Measurements from ENCODE around the gene CARM1. TPM values are rescaled to one million over a fixed set of nuclear protein-coding genes. Genes with fewer than 3 reads are reported as not detected.
A peak's percentile ranks its signal among the peaks of the same experiment; 100 is the strongest.

CARM1 gene
- total and polyA plus RNA-seq, 2 of the 13 experiments (the other 11 are each of a cell fraction or from before 2014, with no cell fraction given) = 27.6 to 55.8 TPM

DNA sequence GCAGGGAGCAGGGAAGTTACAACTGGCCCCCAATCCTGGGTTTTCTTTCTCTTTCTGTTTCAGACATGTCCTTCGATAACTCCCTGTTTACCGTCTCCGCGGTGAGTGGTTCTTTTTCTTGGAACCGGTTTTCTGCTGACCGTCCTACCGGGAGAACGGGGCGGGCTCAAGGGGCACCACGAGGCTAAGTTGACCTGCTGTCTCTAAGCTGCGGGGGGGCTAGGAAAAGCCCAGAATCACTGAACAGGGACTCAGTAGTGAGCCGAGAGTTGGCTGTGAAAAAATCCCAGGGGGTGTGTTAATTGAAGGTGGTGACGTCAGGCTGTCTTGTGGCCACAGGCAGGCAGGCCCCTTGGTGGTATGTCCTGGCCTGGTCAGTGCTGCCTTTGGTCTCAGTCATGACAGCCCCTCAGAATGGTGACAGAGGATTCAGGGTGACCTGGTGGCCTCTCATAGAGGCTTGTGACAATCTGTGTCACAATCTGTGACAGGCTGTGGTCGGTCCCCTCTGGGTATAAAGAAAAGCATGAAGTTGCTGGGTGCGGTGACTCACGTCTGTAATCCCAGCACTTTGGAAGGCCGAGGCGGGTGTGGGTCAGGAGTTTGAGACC is 8.1 kb upstream of the CARM1 start:
- WGBS (ENCODE audit: low lambda C conversion rate) = 5% methylated on average over 16 of the region's 18 CpGs
- TF ChIP-seq ZNF777 (CRISPR knock-in tag; IDR thresholded peaks at IDR 0.05) (peak; percentile 42), SAP130 (CRISPR knock-in tag; IDR thresholded peaks at IDR 0.05; ENCODE audit: low read depth) (peak; percentile 29), HOXD1 (CRISPR knock-in tag; IDR thresholded peaks at IDR 0.05) (no peak), HOXA3 (CRISPR knock-in tag; IDR thresholded peaks at IDR 0.05) (peak; percentile 21; the same call in 1 of the 2 replicates), ZBTB8A (CRISPR knock-in tag; IDR thresholded peaks at IDR 0.05; ENCODE audit: borderline replicate concordance, low read depth) (no peak), MEF2D (CRISPR knock-in tag; IDR thresholded peaks at IDR 0.05) (0 out of 2 replicates have a peak, but pooled peaks have one; percentile 13), ZNF292 (CRISPR knock-in tag; IDR thresholded peaks at IDR 0.05; ENCODE audit: borderline replicate concordance, low read depth) (peak; percentile 35; the same call in 1 of the 2 replicates), CREM (IDR thresholded peaks at IDR 0.05) (0 out of 2 replicates have a peak, but pooled peaks have one; percentile 9), CREM (CRISPR knock-in tag; IDR thresholded peaks at IDR 0.05) (no peak), NFKB2 (CRISPR knock-in tag; IDR thresholded peaks at IDR 0.05; ENCODE audit: borderline replicate concordance) (peak; percentile 43; the same call in 1 of the 2 replicates), ZNF713 (CRISPR knock-in tag; IDR thresholded peaks at IDR 0.05) (no peak), NRL (CRISPR knock-in tag; IDR thresholded peaks at IDR 0.05; ENCODE audit: borderline replicate concordance) (peak; percentile 22; the same call in 1 of the 2 replicates), FOSL2 (CRISPR knock-in tag; IDR thresholded peaks at IDR 0.05) (peak; percentile 61), ZSCAN31 (CRISPR knock-in tag; IDR thresholded peaks at IDR 0.05; ENCODE audit: low read depth) (0 out of 2 replicates have a peak, but pooled peaks have one; percentile 29)
- TF ChIP-seq, protein P1, sequence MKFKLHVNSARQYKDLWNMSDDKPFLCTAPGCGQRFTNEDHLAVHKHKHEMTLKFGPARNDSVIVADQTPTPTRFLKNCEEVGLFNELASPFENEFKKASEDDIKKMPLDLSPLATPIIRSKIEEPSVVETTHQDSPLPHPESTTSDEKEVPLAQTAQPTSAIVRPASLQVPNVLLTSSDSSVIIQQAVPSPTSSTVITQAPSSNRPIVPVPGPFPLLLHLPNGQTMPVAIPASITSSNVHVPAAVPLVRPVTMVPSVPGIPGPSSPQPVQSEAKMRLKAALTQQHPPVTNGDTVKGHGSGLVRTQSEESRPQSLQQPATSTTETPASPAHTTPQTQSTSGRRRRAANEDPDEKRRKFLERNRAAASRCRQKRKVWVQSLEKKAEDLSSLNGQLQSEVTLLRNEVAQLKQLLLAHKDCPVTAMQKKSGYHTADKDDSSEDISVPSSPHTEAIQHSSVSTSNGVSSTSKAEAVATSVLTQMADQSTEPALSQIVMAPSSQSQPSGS (CRISPR knock-in tag; IDR thresholded peaks at IDR 0.05) = peak; percentile 43; the same call in 1 of the 2 replicates
- TF ChIP-seq, protein P2, sequence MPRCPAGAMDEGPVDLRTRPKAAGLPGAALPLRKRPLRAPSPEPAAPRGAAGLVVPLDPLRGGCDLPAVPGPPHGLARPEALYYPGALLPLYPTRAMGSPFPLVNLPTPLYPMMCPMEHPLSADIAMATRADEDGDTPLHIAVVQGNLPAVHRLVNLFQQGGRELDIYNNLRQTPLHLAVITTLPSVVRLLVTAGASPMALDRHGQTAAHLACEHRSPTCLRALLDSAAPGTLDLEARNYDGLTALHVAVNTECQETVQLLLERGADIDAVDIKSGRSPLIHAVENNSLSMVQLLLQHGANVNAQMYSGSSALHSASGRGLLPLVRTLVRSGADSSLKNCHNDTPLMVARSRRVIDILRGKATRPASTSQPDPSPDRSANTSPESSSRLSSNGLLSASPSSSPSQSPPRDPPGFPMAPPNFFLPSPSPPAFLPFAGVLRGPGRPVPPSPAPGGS (CRISPR knock-in tag; IDR thresholded peaks at IDR 0.05) = no peak
- TF ChIP-seq, protein P3, sequence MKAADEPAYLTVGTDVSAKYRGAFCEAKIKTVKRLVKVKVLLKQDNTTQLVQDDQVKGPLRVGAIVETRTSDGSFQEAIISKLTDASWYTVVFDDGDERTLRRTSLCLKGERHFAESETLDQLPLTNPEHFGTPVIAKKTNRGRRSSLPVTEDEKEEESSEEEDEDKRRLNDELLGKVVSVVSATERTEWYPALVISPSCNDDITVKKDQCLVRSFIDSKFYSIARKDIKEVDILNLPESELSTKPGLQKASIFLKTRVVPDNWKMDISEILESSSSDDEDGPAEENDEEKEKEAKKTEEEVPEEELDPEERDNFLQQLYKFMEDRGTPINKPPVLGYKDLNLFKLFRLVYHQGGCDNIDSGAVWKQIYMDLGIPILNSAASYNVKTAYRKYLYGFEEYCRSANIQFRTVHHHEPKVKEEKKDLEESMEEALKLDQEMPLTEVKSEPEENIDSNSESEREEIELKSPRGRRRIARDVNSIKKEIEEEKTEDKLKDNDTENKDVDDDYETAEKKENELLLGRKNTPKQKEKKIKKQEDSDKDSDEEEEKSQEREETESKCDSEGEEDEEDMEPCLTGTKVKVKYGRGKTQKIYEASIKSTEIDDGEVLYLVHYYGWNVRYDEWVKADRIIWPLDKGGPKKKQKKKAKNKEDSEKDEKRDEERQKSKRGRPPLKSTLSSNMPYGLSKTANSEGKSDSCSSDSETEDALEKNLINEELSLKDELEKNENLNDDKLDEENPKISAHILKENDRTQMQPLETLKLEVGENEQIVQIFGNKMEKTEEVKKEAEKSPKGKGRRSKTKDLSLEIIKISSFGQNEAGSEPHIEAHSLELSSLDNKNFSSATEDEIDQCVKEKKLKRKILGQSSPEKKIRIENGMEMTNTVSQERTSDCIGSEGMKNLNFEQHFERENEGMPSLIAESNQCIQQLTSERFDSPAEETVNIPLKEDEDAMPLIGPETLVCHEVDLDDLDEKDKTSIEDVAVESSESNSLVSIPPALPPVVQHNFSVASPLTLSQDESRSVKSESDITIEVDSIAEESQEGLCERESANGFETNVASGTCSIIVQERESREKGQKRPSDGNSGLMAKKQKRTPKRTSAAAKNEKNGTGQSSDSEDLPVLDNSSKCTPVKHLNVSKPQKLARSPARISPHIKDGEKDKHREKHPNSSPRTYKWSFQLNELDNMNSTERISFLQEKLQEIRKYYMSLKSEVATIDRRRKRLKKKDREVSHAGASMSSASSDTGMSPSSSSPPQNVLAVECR (CRISPR knock-in tag; IDR thresholded peaks at IDR 0.05; ENCODE audit: borderline replicate concordance) = no peak
- TF ChIP-seq, protein P4, sequence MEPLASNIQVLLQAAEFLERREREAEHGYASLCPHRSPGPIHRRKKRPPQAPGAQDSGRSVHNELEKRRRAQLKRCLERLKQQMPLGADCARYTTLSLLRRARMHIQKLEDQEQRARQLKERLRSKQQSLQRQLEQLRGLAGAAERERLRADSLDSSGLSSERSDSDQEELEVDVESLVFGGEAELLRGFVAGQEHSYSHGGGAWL (CRISPR knock-in tag; IDR thresholded peaks at IDR 0.05) = no peak

More for the DNA sequence above, 8.1 kb upstream of the CARM1 start:
- H3K4me1 ChIP-seq (ENCODE audit: insufficient read depth, low read length) = peaks cover 40% of the 10 kb centered on the region
- H3K4me3 ChIP-seq (replicated peaks in 1 of 3; ENCODE audit: insufficient read depth in 1 of 3, low read depth in 2 of 3, low read length in 3 of 3) = peak overlapping the region; percentile 26 to 68 (median 47); a peak in 5 of 6 replicates
- H3K4me2 ChIP-seq (ENCODE audit: low read depth, low read length) = peak overlapping the region; percentile 91
- DNase-seq (ENCODE audit: low spot score) (peak; percentile 56), ATAC-seq (peak; percentile 51), FAIRE-seq (no peak)
- H3K27me3 ChIP-seq (ENCODE audit: control insufficient read depth in 1 of 2, insufficient read depth in 2 of 2, low read length in 2 of 2) = no peaks in the 10 kb centered on the region
- in situ Hi-C loops (cut with HindIII; ENCODE audit: extremely low pct_ligation_motif_present, low pct_unique_long_range_greater_than_20kb) (no loop called here), intact Hi-C loops (cut with micrococcal nuclease; ENCODE audit: unreplicated experiment) (no loop called here)
- H4K20me1 ChIP-seq (ENCODE audit: insufficient read depth, low read length) = no peaks in the 10 kb centered on the region
- CTCF ChIA-PET (ENCODE audit: low intra/inter-chr PET ratio, low total read pairs) = no interaction called here
- no peaks in the 10 kb centered on the region for H3K9me3 ChIP-seq (ENCODE audit: low read length)
- H2AFZ ChIP-seq (ENCODE audit: low read length) = peak overlapping the region; percentile 76
- BruUV-seq (replicated peaks) = no TSS peak
- POLR2A ChIA-PET = interaction anchor here (2.4 to 6.1 kb wide), 2 partner anchors 27 to 145 kb away, joined by 12 to 41 read pairs; partner anchors contain the start of genes DNM2 and TMED1
- H3K9ac ChIP-seq (ENCODE audit: insufficient read depth, low read depth, low read length) = peak overlapping the region; percentile 58
- H3K79me2 ChIP-seq (ENCODE audit: insufficient read depth, low read length) = no peaks in the 10 kb centered on the region
- H3K36me3 ChIP-seq (replicated peaks in 1 of 2; ENCODE audit: control insufficient read depth in 1 of 2, insufficient read depth in 2 of 2, low read length in 2 of 2) = no peaks in the 10 kb centered on the region
- H3K27ac ChIP-seq (ENCODE audit: extremely low read length, insufficient read depth, low read length) = no peak overlapping the region
